GM21528 (cell line): ENCODE measurements around the gene RPL9.
"Not testable (repeated sequence)": the region's sequence is repeated elsewhere in the genome, so short reads cannot be mapped to it uniquely, and the experiment has no call there.

Source experiments
- ATAC-seq: cut with Tn5 transposase; IDR thresholded peaks from one replicate; pipeline ENCODE4 v1.9.1; 2021; ENCODE audit warnings: mild to moderate bottlenecking, moderate library complexity; ENCODE audit not compliant: unreplicated experiment, low FRiP score

RPL9 gene

GRCh38 chr4:39427520-39428114 lies 31.1 kb downstream of the RPL9 start:
- ATAC-seq, result no peak

GRCh38 chr4:39426728-39427127 lies 32.0 kb downstream of the RPL9 start:
- no peak for ATAC-seq

- ATAC-seq, result not testable (repeated sequence)
Observed at GRCh38 chr4:39425297-39425696, 33.4 kb downstream of the RPL9 start.

GRCh38 chr4:39422247-39422646 lies 36.5 kb downstream of the RPL9 start:
- no peak for ATAC-seq

- ATAC-seq, result no peak
Observed at GRCh38 chr4:39415678-39416283, 42.9 kb downstream of the RPL9 start.

- ATAC-seq, result not testable (repeated sequence)
Observed at GRCh38 chr4:39411561-39411960, 47.2 kb downstream of the RPL9 start.

GRCh38 chr4:39410415-39410814 lies 48.3 kb downstream of the RPL9 start:
- no peak for ATAC-seq

- ATAC-seq, result no peak
Observed at GRCh38 chr4:39407584-39407885, 51.2 kb downstream of the RPL9 start.

- ATAC-seq, result no peak
Observed at GRCh38 chr4:39406763-39407583, 51.7 kb downstream of the RPL9 start, which contains the start of gene KLB. Gene KLB, plus strand, starts transcription at chr4:39406930. Its CDS starts 20 bp downstream, at chr4:39406950.
